ENCODE data around the gene RAPGEF6.

RAPGEF6 gene

GRCh38 chr5:131536850-131537448, 98.1 kb downstream of the RAPGEF6 start:
- DNase-seq, result no peak

GRCh38 chr5:131536211-131536826, 98.7 kb downstream of the RAPGEF6 start:
- DNase-seq, result peak; percentile 67 to 91

- DNase-seq, result peak; percentile 31 to 72
Measured at GRCh38 chr5:131534974-131535373, 100.1 kb downstream of the RAPGEF6 start.

GRCh38 chr5:131533836-131534235, 101.2 kb downstream of the RAPGEF6 start:
- peak in 1 of 2 experiments; percentile 14 for DNase-seq

- no peak for DNase-seq
Measured at GRCh38 chr5:131532031-131532640, 102.9 kb downstream of the RAPGEF6 start.

GRCh38 chr5:131530706-131531331, 104.2 kb downstream of the RAPGEF6 start:
- DNase-seq, result no peak

GRCh38 chr5:131528682-131529081, 106.3 kb downstream of the RAPGEF6 start:
- DNase-seq, result no peak

GRCh38 chr5:131525805-131526204, 109.2 kb downstream of the RAPGEF6 start:
- peak in 1 of 2 experiments; percentile 8 for DNase-seq

- DNase-seq, result peak in 1 of 2 experiments; percentile 9
Measured at GRCh38 chr5:131524431-131524830, 110.6 kb downstream of the RAPGEF6 start.

- peak in 1 of 2 experiments; percentile 35 for DNase-seq
Measured at GRCh38 chr5:131523500-131524185, 111.4 kb downstream of the RAPGEF6 start.

GRCh38 chr5:131521252-131521651, 113.8 kb downstream of the RAPGEF6 start:
- no peak for DNase-seq

GRCh38 chr5:131515348-131515747, 119.7 kb downstream of the RAPGEF6 start:
- DNase-seq, result no peak

GRCh38 chr5:131514316-131515283, 120.4 kb downstream of the RAPGEF6 start:
- DNase-seq, result no peak

- DNase-seq, result no peak
Measured at GRCh38 chr5:131513780-131514179, 121.2 kb downstream of the RAPGEF6 start.

- DNase-seq, result no peak
Measured at GRCh38 chr5:131511934-131512333, 123.1 kb downstream of the RAPGEF6 start.

GRCh38 chr5:131509801-131510200, 125.2 kb downstream of the RAPGEF6 start:
- no peak for DNase-seq

- DNase-seq, result no peak
Measured at GRCh38 chr5:131505237-131505908, 129.7 kb downstream of the RAPGEF6 start.

- DNase-seq, result no peak
Measured at GRCh38 chr5:131496400-131496713, 138.7 kb downstream of the RAPGEF6 start.

GRCh38 chr5:131495536-131496399, 139.3 kb downstream of the RAPGEF6 start:
- DNase-seq, result no peak

- no peak for DNase-seq
Measured at GRCh38 chr5:131491749-131492148, 143.3 kb downstream of the RAPGEF6 start.

GRCh38 chr5:131488463-131488862, 146.6 kb downstream of the RAPGEF6 start:
- DNase-seq, result no peak
